GM06990 (cell line): ENCODE data around the gene OSTN.
A peak's percentile ranks its signal among the peaks of the same experiment; 100 is the strongest.

Experiments
- DNase-seq: peaks from one replicate; pipeline ENCODE4 v3.0.0-alpha.2; 2011; ENCODE audit not compliant: insufficient read length; ENCODE audit errors: extremely low read depth
- H3K27me3 ChIP-seq: replicated peaks from 2 replicates; pipeline ENCODE4 v1.6.0; 2011; ENCODE audit warnings: low read length; ENCODE audit not compliant: control insufficient read depth, insufficient read depth
- H3K36me3 ChIP-seq: 2 replicates; pipeline ENCODE4 v1.5.1; 2011; ENCODE audit warnings: low read length; ENCODE audit not compliant: control insufficient read depth, insufficient read depth
- H3K4me3 ChIP-seq: replicated peaks from 2 replicates; pipeline ENCODE4 v1.5.1; 2011; ENCODE audit warnings: low read depth, mild to moderate bottlenecking, control low read depth, low read length
- CTCF ChIP-seq: IDR thresholded peaks from 2 replicates; pipeline ENCODE4 v1.5.1; 2011; ENCODE audit warnings: low read length, control low read depth, mild to moderate bottlenecking, inconsistent platforms; ENCODE audit not compliant: insufficient read depth, poor library complexity, severe bottlenecking

Gene OSTN

GRCh38 chr3:191220908-191221307 lies 21.9 kb downstream of the OSTN start:
- no peak for DNase-seq
- no peaks in the 10 kb centered on the region for H3K27me3 ChIP-seq
- no peaks in the 10 kb centered on the region for H3K36me3 ChIP-seq
- no peak overlapping the region for H3K4me3 ChIP-seq
- TF ChIP-seq CTCF, result peak; percentile 14

DNA sequence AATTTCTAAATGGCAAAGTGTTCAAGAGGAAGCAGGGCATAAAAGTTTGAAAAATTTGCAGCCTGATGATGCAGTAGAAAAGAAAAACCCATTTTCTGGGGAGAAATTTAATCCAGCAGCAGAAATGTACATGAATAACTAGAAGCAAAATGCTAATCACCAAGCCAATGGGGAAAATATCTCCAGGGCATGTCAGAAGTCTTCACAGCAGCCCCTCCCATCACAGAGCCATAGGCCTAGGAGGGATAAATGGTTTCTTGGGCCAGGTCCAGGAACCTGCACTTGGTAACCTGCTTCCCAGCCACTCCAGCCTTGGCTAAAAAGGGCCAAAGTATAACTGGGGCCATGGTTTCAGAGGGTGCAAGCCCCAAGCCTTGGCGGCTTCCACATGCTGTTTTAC lies 22.6 kb downstream of the OSTN start:
- Histone ChIP-seq H3K36me3 (no peaks in the 10 kb centered on the region), H3K4me3 (no peak overlapping the region), H3K27me3 (no peaks in the 10 kb centered on the region)
- no peak for DNase-seq
- no peak for TF ChIP-seq CTCF

DNA sequence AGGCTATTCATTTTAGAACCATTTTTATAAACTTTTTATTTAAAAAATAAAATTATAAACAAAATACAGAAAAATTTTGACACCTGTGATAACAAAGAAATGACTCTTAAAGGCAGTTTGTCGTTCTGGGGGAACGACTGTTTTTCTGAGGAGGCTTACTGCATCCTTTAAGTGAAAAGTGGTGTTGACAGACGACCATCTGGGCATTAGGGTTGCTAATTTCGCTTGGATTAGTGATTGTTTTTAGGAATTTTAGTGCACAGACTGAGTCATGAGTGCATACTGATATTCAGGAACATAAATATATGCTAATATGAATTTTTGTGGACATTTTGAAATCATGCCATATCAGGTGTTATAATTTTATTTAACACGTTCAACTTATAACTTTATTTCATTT lies 28.5 kb downstream of the OSTN start:
- no peak for DNase-seq
- H3K36me3 ChIP-seq, result no peaks in the 10 kb centered on the region
- H3K4me3 ChIP-seq, result no peak overlapping the region
- H3K27me3 ChIP-seq, result no peaks in the 10 kb centered on the region
- no peak for TF ChIP-seq CTCF

DNA sequence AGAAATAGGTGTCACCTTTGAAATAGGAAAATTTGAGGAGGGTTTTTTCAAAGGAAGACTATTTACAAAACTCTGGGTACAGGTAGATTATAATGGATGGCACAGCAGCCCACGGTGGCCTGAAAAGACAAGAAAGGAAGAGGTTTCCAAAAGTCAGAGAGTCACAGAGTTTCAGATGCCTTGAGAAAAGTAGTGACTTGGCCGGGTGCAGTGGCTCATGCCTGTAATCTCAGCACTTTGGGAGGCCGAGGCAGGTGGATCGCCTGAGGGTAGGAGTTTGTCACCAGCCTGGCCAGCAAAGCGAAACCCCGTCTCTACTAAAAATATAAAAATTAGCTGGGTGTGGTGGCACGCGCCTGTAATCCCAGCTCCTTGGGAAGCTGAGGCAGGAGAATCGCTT lies 35.2 kb downstream of the OSTN start:
- Histone ChIP-seq H3K36me3 (no peaks in the 10 kb centered on the region), H3K4me3 (no peak overlapping the region), H3K27me3 (no peaks in the 10 kb centered on the region)
- no peak for DNase-seq
- TF ChIP-seq CTCF, result no peak

- no peak overlapping the region for H3K4me3 ChIP-seq
- no peaks in the 10 kb centered on the region for H3K27me3 ChIP-seq
- no peak for TF ChIP-seq CTCF
- no peaks in the 10 kb centered on the region for H3K36me3 ChIP-seq
- peak; percentile 67 for DNase-seq
Observed at GRCh38 chr3:191235331-191236314, 36.6 kb downstream of the OSTN start.
